Measurements from ENCODE around the gene EBF3. TPM values are rescaled to one million over a fixed set of nuclear protein-coding genes. Genes with fewer than 3 reads are reported as not detected.

The EBF3 gene
- total RNA-seq, 1 experiment from 2014 or later, result not detected

DNA sequence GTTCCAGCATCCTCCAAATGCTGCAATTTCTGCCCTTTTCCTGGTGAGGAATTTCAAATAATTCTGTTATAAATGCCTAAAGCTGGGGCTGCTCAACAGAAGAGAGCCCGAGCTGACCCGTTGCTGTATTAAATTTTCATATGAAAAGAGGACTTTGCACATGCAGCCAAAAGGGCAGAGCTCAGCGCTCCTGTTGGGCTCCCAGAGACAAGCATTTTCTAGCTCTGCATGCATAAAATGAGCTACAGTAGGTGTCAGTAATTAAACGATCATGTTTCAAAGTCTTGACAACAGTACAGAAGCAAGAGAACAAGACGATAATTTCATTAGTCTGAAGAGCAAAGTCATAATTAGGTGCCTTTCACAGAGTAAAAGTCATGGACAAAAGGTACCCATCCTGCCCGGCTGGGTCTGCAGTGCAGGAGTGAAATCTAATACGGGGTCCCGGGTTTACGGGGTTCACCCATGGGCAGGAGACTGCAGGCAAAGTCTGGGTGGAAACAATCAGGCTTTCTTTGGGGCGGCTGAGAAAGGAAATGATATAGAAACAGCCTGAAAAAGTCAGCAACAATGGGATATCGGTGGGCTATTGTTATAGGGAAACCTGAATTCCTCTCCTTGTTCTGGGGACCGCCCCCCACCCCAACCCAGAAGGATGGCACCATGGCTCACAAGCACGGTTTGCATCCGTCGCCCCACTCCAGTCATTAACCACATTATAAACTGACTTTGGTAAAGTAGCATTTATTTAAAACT lies 66.0 kb downstream of the EBF3 start:
- no peak for DNase-seq
- H3K27ac ChIP-seq, result no peak overlapping the region
- no peaks in the 10 kb centered on the region for H3K9me2 ChIP-seq (ENCODE audit: insufficient read depth)
- intact Hi-C loops (cut with micrococcal nuclease; ENCODE audit: unreplicated experiment), result no loop called here
- no peaks in the 10 kb centered on the region for H3K79me2 ChIP-seq (ENCODE audit: low read depth)
- BruUV-seq (replicated peaks), result no TSS peak
- H3K27me3 ChIP-seq (ENCODE audit: insufficient read depth, low read depth), result peaks cover 60% of the 10 kb centered on the region
- no peaks in the 10 kb centered on the region for H4K20me1 ChIP-seq (ENCODE audit: insufficient read depth)
- POLR2A ChIA-PET (ENCODE audit: unreplicated experiment), result no interaction called here
- CTCF ChIA-PET, result no interaction called here
- no peak overlapping the region for H3K4me3 ChIP-seq
- no peaks in the 10 kb centered on the region for H3K4me1 ChIP-seq (replicated peaks; ENCODE audit: insufficient read depth)
- no peak overlapping the region for H3K4me2 ChIP-seq
- no peak for TF ChIP-seq EZH2 (IDR thresholded peaks at IDR 0.05; ENCODE audit: low read depth)
- TF ChIP-seq CTCF (conservative IDR thresholded peaks at IDR 0.05), result no peak
- H3F3A ChIP-seq (ENCODE audit: insufficient read depth, low read depth), result no peaks in the 10 kb centered on the region
- no peak overlapping the region for H2AFZ ChIP-seq
- no peaks in the 10 kb centered on the region for H3K9me3 ChIP-seq (ENCODE audit: insufficient read depth, low read depth)
- no peaks in the 10 kb centered on the region for H3K36me3 ChIP-seq (ENCODE audit: low read depth)

DNA sequence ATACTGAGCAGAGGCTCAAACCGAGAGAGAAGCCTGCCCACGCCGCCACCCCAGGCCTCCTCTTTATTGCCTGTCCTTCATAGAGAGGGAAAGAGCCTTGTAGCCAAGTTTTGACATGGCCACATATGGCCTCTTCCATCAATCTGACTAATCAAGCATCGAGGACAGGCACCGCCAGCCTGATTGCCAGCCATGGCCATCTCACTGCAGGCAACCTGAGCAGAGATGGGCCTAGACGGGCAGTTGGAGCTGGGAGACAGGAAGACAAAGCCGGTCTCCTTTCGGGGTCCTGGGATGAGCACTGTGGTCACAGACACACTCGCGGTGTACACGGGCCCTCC lies 67.2 kb downstream of the EBF3 start:
- Histone ChIP-seq H3K27me3 (ENCODE audit: insufficient read depth, low read depth) (peaks cover 72% of the 10 kb centered on the region), H3K9me2 (ENCODE audit: insufficient read depth) (no peaks in the 10 kb centered on the region), H3K9me3 (ENCODE audit: insufficient read depth, low read depth) (no peaks in the 10 kb centered on the region), H3K36me3 (ENCODE audit: low read depth) (no peaks in the 10 kb centered on the region), H3K27ac (no peak overlapping the region), H3F3A (ENCODE audit: insufficient read depth, low read depth) (no peaks in the 10 kb centered on the region), H3K4me3 (no peak overlapping the region), H3K4me1 (replicated peaks; ENCODE audit: insufficient read depth) (no peaks in the 10 kb centered on the region), H4K20me1 (ENCODE audit: insufficient read depth) (no peaks in the 10 kb centered on the region), H2AFZ (no peak overlapping the region), H3K4me2 (no peak overlapping the region), H3K79me2 (ENCODE audit: low read depth) (no peaks in the 10 kb centered on the region)
- POLR2A ChIA-PET (ENCODE audit: unreplicated experiment), result no interaction called here
- BruUV-seq (replicated peaks), result no TSS peak
- TF ChIP-seq CTCF (conservative IDR thresholded peaks at IDR 0.05), result no peak
- TF ChIP-seq EZH2 (IDR thresholded peaks at IDR 0.05; ENCODE audit: low read depth), result no peak
- CTCF ChIA-PET, result no interaction called here
- intact Hi-C loops (cut with micrococcal nuclease; ENCODE audit: unreplicated experiment), result no loop called here
- DNase-seq, result no peak

DNA sequence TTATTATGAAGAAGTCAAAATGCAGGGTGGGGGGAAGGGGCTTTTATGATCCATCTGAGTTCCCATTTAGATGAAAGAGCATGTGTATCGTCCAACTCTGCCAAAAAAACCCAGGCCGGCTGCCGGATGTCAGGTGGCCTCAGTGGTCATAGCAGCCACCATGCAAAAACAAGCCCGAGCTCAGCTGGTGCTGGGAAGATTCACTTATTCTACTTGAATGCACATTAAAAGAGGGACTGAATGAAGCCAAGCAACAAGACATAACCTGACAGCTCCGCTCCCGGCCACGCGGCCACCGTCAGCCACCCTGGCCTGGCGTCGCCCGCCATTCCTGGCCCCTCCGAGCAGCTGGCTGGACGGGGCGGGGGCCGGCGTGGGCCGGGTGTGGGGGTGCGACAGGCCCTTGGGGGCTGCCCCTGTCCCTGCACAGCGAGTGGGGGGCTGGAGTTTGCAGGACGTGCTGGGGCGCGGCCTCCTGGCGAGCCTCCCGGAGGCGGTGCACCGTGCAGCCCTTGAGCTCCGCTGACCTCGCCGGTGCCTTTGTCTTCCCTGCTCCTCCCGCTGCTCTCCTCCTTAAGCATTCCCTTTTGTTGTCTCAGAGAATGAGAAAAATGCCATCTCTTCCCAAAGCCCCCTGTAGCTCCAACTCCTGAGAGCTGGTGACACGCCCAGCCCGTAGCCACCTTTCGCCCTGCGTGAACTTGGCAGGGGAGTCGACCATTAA lies 67.8 kb downstream of the EBF3 start:
- Histone ChIP-seq H3K4me2 (no peak overlapping the region), H3K36me3 (ENCODE audit: low read depth) (no peaks in the 10 kb centered on the region), H3K27ac (no peak overlapping the region), H3K27me3 (ENCODE audit: insufficient read depth, low read depth) (peaks cover 78% of the 10 kb centered on the region), H3K9me3 (ENCODE audit: insufficient read depth, low read depth) (no peaks in the 10 kb centered on the region), H3F3A (ENCODE audit: insufficient read depth, low read depth) (no peaks in the 10 kb centered on the region), H3K79me2 (ENCODE audit: low read depth) (no peaks in the 10 kb centered on the region), H2AFZ (no peak overlapping the region), H3K9me2 (ENCODE audit: insufficient read depth) (no peaks in the 10 kb centered on the region), H3K4me1 (replicated peaks; ENCODE audit: insufficient read depth) (no peaks in the 10 kb centered on the region), H4K20me1 (ENCODE audit: insufficient read depth) (no peaks in the 10 kb centered on the region), H3K4me3 (no peak overlapping the region)
- BruUV-seq (replicated peaks), result no TSS peak
- no peak for TF ChIP-seq CTCF (conservative IDR thresholded peaks at IDR 0.05)
- CTCF ChIA-PET, result no interaction called here
- DNase-seq, result no peak
- POLR2A ChIA-PET (ENCODE audit: unreplicated experiment), result no interaction called here
- intact Hi-C loops (cut with micrococcal nuclease; ENCODE audit: unreplicated experiment), result no loop called here

Measured in PC-9 (cell line).